Esophagus squamous epithelium (tissue), 5 donors: ENCODE measurements around the gene SPATA6. TPM values are rescaled to one million over a fixed set of nuclear protein-coding genes. Genes with fewer than 3 reads are reported as not detected.
A peak's percentile ranks its signal among the peaks of the same experiment; 100 is the strongest.
"Not testable (repeated sequence)": the region's sequence is repeated elsewhere in the genome, so short reads cannot be mapped to it uniquely, and the experiment has no call there.

Source experiments
- DNase-seq: peaks from one replicate; lab custom pipeline; 2025; lab: John Stamatoyannopoulos, UW
- H3K27ac ChIP-seq, 4 donors: fragments of 200-600 bp; sonication (generic); one replicate each; pipeline ENCODE4 v1.5.1; 2016 to 2019; ENCODE audit warnings: mild to moderate bottlenecking in 1 of 4
- H3K27me3 ChIP-seq, 4 donors: fragments of 200-600 bp; sonication (generic); 1 replicate in 3 of 4; 2 replicates in 1 of 4; pipeline versions ENCODE4 v1.5.1 to v1.6.0; 2017 to 2021; ENCODE audit warnings: antibody characterized with exemption in 1 of 4
- H3K36me3 ChIP-seq, 3 donors: fragments of 200-600 bp; sonication (generic); one replicate each; pipeline ENCODE4 v1.5.1; 2016 to 2019
- H3K4me1 ChIP-seq, 3 donors: fragments of 200-600 bp; sonication (generic); one replicate each; pipeline ENCODE4 v1.5.1; 2017 to 2019
- H3K4me3 ChIP-seq, 4 donors: fragments of 200-600 bp; sonication (generic); 1 replicate in 3 of 4; 2 replicates in 1 of 4; pipeline ENCODE4 v1.5.1; 2016 to 2019; ENCODE audit warnings: mild to moderate bottlenecking in 2 of 4, moderate library complexity in 1 of 4
- H3K9me3 ChIP-seq, 3 donors: fragments of 200-600 bp; sonication (generic); one replicate each; pipeline ENCODE4 v1.5.1; 2016 to 2019
- POLR2A ChIP-seq, 4 donors: fragments of 450-650 bp; IDR thresholded peaks; one replicate each; pipeline ENCODE4 v1.6.1; 2017; ENCODE audit warnings: antibody characterized with exemption in 4 of 4, mild to moderate bottlenecking in 4 of 4, moderate library complexity in 3 of 4
- WGBS, 2 donors: methylation state at CpG; one replicate each; pipeline ENCODE4 v1.1.5; 2018; 5-methylcytosine and 5-hydroxymethylcytosine counted together
- intact Hi-C: fragments of 100-400 bp; cut with DNase I; formaldehyde crosslinking; loops from one replicate; pipeline ENCODE4 v1.15.0; 2022
- total RNA-seq, 4 donors: library from RNA; depleted of rRNA; stranded (reverse); fragments of >200 nt; gene quantifications; one replicate each; pipeline ENCODE4 v1.1.0, GENCODE V29; 2016
- TF ChIP-seq, protein P1 (sequence below), 6 experiments: fragments of 450-650 bp in 4 of 6; fragments of 200-600 bp in 2 of 6; sonication (generic) in 2 of 6; IDR thresholded peaks; one replicate each; pipeline ENCODE4 v1.5.1; 2016 to 2019; ENCODE audit warnings: antibody characterized with exemption in 6 of 6, mild to moderate bottlenecking in 4 of 6, moderate library complexity in 4 of 6
- donor health status: DM: yes; HTN: yes; CAD: no.

Gene SPATA6
- total RNA-seq, 4 donors from 2014 or later, result 2.9 to 8.8 (median 7.1) TPM

DNA sequence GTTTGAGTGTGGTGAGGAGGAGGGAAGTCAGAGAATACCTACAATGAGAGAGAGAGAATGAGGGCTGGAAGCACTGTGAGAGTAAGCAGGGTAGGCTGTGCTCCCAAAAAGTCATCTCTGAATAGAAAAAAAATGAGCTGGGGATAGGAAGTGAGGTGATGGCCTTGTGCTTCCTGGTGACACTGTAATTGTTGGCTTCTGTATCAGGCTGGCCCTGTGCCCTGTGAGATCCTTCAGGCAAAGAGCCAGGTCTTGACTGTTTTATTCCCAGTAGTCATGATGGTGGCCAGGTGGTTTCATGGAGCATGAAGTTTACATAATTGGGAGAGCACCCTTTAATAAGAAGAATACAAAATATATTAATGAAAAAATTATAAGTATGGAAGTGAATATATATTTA is 20.4 kb upstream of the SPATA6 start:
- no peaks in the 10 kb centered on the region for H3K9me3 ChIP-seq
- intact Hi-C loops, result no loop called here
- TF ChIP-seq, protein P1, sequence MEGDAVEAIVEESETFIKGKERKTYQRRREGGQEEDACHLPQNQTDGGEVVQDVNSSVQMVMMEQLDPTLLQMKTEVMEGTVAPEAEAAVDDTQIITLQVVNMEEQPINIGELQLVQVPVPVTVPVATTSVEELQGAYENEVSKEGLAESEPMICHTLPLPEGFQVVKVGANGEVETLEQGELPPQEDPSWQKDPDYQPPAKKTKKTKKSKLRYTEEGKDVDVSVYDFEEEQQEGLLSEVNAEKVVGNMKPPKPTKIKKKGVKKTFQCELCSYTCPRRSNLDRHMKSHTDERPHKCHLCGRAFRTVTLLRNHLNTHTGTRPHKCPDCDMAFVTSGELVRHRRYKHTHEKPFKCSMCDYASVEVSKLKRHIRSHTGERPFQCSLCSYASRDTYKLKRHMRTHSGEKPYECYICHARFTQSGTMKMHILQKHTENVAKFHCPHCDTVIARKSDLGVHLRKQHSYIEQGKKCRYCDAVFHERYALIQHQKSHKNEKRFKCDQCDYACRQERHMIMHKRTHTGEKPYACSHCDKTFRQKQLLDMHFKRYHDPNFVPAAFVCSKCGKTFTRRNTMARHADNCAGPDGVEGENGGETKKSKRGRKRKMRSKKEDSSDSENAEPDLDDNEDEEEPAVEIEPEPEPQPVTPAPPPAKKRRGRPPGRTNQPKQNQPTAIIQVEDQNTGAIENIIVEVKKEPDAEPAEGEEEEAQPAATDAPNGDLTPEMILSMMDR (IDR thresholded peaks at IDR 0.05), result no peak
- TF ChIP-seq POLR2A (IDR thresholded peaks at IDR 0.05), result no peak

GRCh38 chr1:48488721-48489120 is 16.7 kb upstream of the SPATA6 start:
- 50 to 73% methylated on average over 2 of the region's 2 CpGs for WGBS, 2 donors
- DNase-seq, result no peak
- Histone ChIP-seq H3K4me1 (peaks cover 0 to 6% (median 0%) of the 10 kb centered on the region in 3 donors), H3K36me3 (no peaks in the 10 kb centered on the region), H3K27ac (no peak overlapping the region), H3K27me3 (peaks cover 0 to 8% (median 0%) of the 10 kb centered on the region in 4 donors), H3K4me3 (no peak overlapping the region), H3K9me3 (no peaks in the 10 kb centered on the region)
- intact Hi-C loops, result no loop called here
- TF ChIP-seq, protein P1 (IDR thresholded peaks at IDR 0.05), result no peak
- TF ChIP-seq POLR2A (IDR thresholded peaks at IDR 0.05), result no peak

More for the DNA sequence above, 20.4 kb upstream of the SPATA6 start:
- H3K4me3 ChIP-seq, result no peak overlapping the region
- H3K4me1 ChIP-seq, result peaks cover 0 to 17% (median 7%) of the 10 kb centered on the region in 3 donors
- peaks cover 0 to 15% (median 0%) of the 10 kb centered on the region in 4 donors for H3K27me3 ChIP-seq
- H3K27ac ChIP-seq, result no peak overlapping the region
- no peak for DNase-seq
- no peaks in the 10 kb centered on the region for H3K36me3 ChIP-seq

DNA sequence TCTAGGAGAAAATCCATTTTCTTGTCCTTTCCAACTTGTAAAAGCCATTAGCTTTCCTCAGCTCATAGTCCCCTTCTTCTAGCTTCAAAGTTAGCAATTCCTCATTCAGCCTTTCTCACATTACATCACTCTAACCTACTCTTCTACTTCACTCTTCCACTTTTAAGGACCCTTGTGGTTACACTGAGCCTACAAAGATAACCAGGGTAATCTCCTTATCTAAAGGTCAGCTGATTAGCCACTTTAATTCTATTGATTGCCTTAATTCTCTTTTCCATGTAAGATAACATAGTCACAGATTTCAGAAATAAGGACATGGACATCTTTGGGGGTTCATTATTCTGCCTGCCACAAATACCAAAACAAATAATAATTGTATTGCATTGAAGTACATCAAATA is 8.5 kb upstream of the SPATA6 start:
- no peak for DNase-seq
- intact Hi-C loops, result no loop called here
- Histone ChIP-seq H3K27ac (no peak overlapping the region), H3K9me3 (no peaks in the 10 kb centered on the region), H3K27me3 (no peaks in the 10 kb centered on the region), H3K4me3 (no peak overlapping the region), H3K36me3 (no peaks in the 10 kb centered on the region), H3K4me1 (no peaks in the 10 kb centered on the region)
- TF ChIP-seq POLR2A (IDR thresholded peaks at IDR 0.05), result no peak
- TF ChIP-seq, protein P1 (IDR thresholded peaks at IDR 0.05), result no peak

GRCh38 chr1:48480023-48480422 is 8.0 kb upstream of the SPATA6 start:
- H3K36me3 ChIP-seq, H3K27ac ChIP-seq, H3K9me3 ChIP-seq, intact Hi-C loops, H3K4me1 ChIP-seq, H3K4me3 ChIP-seq, H3K27me3 ChIP-seq, DNase-seq: not testable (repeated sequence)
- 60% methylated on average over 1 of the region's 4 CpGs; no CpG with 5 or more reads in 1 of the 2 donors for WGBS, 2 donors

- H3K9me3 ChIP-seq, result no peaks in the 10 kb centered on the region
- no peaks in the 10 kb centered on the region for H3K27me3 ChIP-seq
- intact Hi-C loops, result no loop called here
- no peaks in the 10 kb centered on the region for H3K36me3 ChIP-seq
- WGBS, 2 donors, result 47 to 52% methylated on average over 5 of the region's 5 CpGs
- no peak for DNase-seq
- H3K4me1 ChIP-seq, result peaks cover 14 to 32% (median 17%) of the 10 kb centered on the region in 3 donors
- no peak for TF ChIP-seq POLR2A (IDR thresholded peaks at IDR 0.05)
- TF ChIP-seq, protein P1 (IDR thresholded peaks at IDR 0.05), result no peak
- H3K27ac ChIP-seq, result peak overlapping the region; percentile 87 to 96 (median 94)
- peak overlapping the region; percentile 80 to 90 (median 85) for H3K4me3 ChIP-seq
These were observed 634 bp upstream of the SPATA6 start for GRCh38 chr1:48472638-48473037.
